Duodenal mucosa (tissue), 2 donors: ENCODE measurements around the gene WDFY2.
"Not testable (repeated sequence)": the region's sequence is repeated elsewhere in the genome, so short reads cannot be mapped to it uniquely, and the experiment has no call there.

Source experiments
- H3K27ac ChIP-seq: one replicate; pipeline ENCODE4 v1.7.0; 2013; ENCODE audit warnings: low read depth, low read length
- H3K27me3 ChIP-seq, 2 donors: one replicate each; pipeline ENCODE4 v1.7.0; 2013; ENCODE audit warnings: low read length in 2 of 2, control low read depth in 1 of 2; ENCODE audit not compliant: insufficient read depth in 2 of 2, control insufficient read depth in 1 of 2
- H3K36me3 ChIP-seq, 2 donors: one replicate each; pipeline ENCODE4 v1.7.0; 2013; ENCODE audit warnings: low read length in 2 of 2, control low read depth in 1 of 2; ENCODE audit not compliant: insufficient read depth in 2 of 2, control insufficient read depth in 1 of 2
- H3K4me1 ChIP-seq, 2 donors: one replicate each; pipeline ENCODE4 v1.7.0; 2013; ENCODE audit warnings: low read length in 2 of 2, control low read depth in 1 of 2; ENCODE audit not compliant: insufficient read depth in 2 of 2, control insufficient read depth in 1 of 2
- H3K4me3 ChIP-seq, 2 donors: one replicate each; pipeline ENCODE4 v1.7.0; 2013; ENCODE audit warnings: low read length in 2 of 2, low read depth in 1 of 2
- H3K9ac ChIP-seq, 2 donors: one replicate each; pipeline ENCODE4 v1.7.0; 2013; ENCODE audit warnings: low read length in 2 of 2, low read depth in 1 of 2
- H3K9me3 ChIP-seq, 2 donors: one replicate each; pipeline ENCODE4 v1.7.0; 2013; ENCODE audit warnings: low read length in 2 of 2, control low read depth in 1 of 2; ENCODE audit not compliant: control insufficient read depth in 1 of 2

Gene WDFY2

DNA sequence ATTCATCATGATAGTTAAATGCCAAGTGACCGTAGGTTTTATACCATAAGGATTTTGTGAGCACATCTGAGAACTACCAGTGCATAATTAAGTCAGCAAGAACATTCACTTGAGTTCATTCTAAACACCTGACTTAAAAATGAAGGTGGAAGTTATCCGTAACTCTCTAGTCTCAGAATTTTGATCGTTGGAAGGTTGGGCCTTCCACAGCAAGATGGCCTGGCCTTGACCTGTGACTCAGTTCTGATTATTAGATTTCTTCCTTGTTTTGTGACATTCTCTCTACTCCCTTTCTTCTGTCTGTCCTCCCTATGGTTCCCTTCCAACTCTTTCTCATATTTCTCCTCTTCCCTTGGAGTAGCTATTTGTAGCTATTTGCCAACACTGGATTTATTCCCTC, 20.0 kb upstream of the WDFY2 start:
- no peaks in the 10 kb centered on the region for H3K36me3 ChIP-seq
- peaks cover 0 to 3% of the 10 kb centered on the region in 2 donors for H3K4me1 ChIP-seq
- H3K9ac ChIP-seq: no peak overlapping the region
- no peaks in the 10 kb centered on the region for H3K9me3 ChIP-seq
- no peak overlapping the region for H3K27ac ChIP-seq
- no peak overlapping the region for H3K4me3 ChIP-seq
- no peaks in the 10 kb centered on the region for H3K27me3 ChIP-seq

DNA sequence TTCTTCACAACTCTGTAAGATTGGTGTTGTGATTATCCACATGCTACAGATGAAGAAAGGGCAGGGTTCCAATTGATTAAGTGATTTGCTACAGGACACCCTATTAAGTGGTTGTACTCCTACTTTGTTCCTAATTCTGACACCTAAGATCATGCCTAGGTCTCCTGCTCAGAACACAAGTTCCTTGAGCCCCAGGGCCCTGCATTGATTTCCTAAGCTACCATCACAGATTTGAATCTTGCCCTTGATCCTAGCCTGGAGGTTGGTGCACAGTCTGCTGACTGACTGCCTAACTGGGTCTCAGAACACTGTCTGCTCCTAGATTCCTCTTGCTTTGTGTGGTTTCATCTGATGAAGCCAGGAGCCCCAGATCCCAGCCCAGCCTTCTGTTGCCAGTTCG, 19.6 kb upstream of the WDFY2 start:
- no peaks in the 10 kb centered on the region for H3K9me3 ChIP-seq
- no peak overlapping the region for H3K9ac ChIP-seq
- no peak overlapping the region for H3K4me3 ChIP-seq
- H3K36me3 ChIP-seq: no peaks in the 10 kb centered on the region
- H3K27ac ChIP-seq: no peak overlapping the region
- H3K27me3 ChIP-seq: no peaks in the 10 kb centered on the region
- H3K4me1 ChIP-seq: peaks cover 0 to 3% of the 10 kb centered on the region in 2 donors

DNA sequence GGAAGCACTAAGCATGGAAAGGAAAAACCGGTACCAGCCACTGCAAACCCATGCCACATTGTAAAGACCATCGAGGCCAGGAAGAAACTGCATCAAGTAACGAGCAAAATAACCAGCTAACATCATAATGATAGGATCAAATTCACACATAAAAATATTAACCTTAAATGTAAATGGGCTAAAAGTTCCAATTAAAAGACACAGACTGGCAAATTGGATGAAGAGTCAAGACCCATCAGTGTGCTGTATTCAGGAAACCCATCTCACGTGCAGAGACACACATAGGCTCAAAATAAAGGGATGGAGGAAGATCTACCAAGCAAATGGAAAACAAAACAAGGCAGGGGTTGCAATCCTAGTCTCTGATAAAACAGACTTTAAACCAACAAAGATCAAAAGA, 15.3 kb upstream of the WDFY2 start:
- not testable (repeated sequence) for H3K4me3 ChIP-seq, H3K4me1 ChIP-seq, H3K9me3 ChIP-seq, H3K36me3 ChIP-seq, H3K9ac ChIP-seq, H3K27me3 ChIP-seq, H3K27ac ChIP-seq

DNA sequence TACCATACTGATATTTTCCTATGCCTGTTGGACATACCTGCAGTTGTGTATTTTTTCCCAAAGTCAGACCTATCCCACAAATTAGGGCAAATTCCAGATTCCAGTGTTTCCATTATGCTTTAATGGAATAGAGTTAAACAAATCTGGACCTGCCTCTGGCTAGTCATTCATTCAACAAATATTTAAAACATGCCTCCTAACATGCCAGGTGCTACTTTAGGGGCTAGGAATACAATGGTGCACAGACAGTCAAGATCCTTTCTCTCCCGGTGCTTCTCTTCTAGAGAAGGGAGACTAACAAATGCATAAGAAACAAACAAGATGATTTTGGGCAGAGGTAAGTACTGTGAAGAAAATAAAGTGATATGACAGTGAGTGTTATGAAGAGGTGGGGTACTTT, 7.5 kb upstream of the WDFY2 start:
- H3K4me1 ChIP-seq: no peaks in the 10 kb centered on the region
- no peak overlapping the region for H3K4me3 ChIP-seq
- H3K36me3 ChIP-seq: no peaks in the 10 kb centered on the region
- H3K9me3 ChIP-seq: no peaks in the 10 kb centered on the region
- H3K27me3 ChIP-seq: no peaks in the 10 kb centered on the region
- no peak overlapping the region for H3K9ac ChIP-seq
- no peak overlapping the region for H3K27ac ChIP-seq

DNA sequence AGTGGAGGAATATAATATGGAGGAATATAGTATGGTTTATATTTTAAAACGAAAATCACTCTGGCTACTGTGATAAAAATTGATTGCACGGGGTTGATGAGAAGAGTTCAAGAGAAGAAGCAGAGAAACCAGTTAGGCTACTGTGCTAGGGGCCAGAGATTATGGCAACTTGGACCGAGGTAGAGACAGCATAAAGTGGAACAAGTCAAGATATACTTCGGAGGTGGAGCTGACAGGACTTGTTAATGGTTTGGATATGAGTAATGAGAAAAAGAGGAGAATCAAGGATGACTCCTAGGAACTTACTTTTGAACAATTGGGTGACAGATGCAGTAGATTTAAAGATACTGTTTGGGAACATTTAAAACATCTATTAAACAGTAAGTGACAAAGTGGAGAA, 6.6 kb upstream of the WDFY2 start:
- H3K9me3 ChIP-seq: no peaks in the 10 kb centered on the region

DNA sequence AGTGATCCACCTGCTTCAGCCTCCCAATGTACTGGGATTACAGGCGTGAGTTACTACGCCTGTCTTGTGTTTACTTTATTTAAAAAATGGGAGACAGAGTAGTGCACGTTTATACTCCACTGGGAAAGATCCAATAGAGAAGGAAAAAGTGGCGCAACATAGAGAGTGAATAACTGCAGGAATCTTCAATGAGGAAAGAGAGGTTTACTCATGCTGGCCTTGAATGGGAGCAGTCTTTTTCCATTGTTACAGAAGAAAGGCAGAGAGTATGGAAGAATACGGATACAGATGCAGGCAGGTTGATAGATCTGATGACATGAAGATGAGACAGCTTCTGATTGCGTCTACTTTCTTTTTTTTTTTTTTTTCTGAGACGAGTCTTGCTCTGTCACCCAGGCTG, 4.6 kb upstream of the WDFY2 start:
- no peaks in the 10 kb centered on the region for H3K9me3 ChIP-seq
- H3K27ac ChIP-seq: no peak overlapping the region
- H3K4me1 ChIP-seq: peaks cover 0 to 4% of the 10 kb centered on the region in 2 donors
- H3K27me3 ChIP-seq: no peaks in the 10 kb centered on the region
- H3K36me3 ChIP-seq: no peaks in the 10 kb centered on the region
- no peak overlapping the region for H3K9ac ChIP-seq
- no peak overlapping the region for H3K4me3 ChIP-seq

More for the DNA sequence above, 6.6 kb upstream of the WDFY2 start:
- H3K9ac ChIP-seq: no peak overlapping the region
- H3K4me1 ChIP-seq: no peaks in the 10 kb centered on the region
- no peak overlapping the region for H3K4me3 ChIP-seq
- no peak overlapping the region for H3K27ac ChIP-seq
- H3K27me3 ChIP-seq: no peaks in the 10 kb centered on the region
- no peaks in the 10 kb centered on the region for H3K36me3 ChIP-seq

DNA sequence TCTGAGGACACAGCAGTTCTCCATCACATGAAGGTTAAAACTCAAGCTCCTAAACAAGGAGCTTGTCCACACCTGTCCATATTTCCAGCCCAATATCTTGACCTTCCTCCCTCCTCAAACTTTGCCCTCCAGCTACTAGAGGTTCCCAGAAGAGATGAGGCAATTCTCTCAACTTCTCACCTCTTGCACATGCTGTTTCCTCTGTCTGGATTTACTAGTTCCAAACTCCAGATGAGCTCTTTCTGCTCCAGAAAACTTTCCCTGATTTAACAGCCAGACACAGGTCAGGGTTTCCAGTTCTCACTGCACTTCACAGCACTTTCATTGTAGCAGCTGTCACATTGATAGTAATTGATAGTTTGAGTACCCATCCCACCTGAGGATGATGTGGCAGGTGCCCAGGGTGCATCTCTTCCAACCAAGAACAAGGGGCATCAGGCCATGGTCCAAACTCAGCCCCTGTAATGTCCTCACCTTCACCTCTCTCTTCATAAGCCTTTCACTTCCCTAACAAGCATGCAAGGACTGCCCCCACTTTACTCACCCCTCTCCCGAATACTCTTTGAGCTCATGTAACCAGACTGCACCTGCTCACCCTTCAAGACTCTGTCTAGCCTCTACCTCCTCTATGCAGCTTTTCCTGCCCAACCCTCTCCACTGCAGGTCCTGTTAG, 3.0 kb upstream of the WDFY2 start:
- H3K27me3 ChIP-seq: no peaks in the 10 kb centered on the region
- peaks cover 10 to 13% of the 10 kb centered on the region in 2 donors for H3K4me1 ChIP-seq
- no peak overlapping the region for H3K9ac ChIP-seq
- H3K27ac ChIP-seq: no peak overlapping the region
- no peaks in the 10 kb centered on the region for H3K36me3 ChIP-seq
- H3K4me3 ChIP-seq: no peak overlapping the region
- H3K9me3 ChIP-seq: no peaks in the 10 kb centered on the region

DNA sequence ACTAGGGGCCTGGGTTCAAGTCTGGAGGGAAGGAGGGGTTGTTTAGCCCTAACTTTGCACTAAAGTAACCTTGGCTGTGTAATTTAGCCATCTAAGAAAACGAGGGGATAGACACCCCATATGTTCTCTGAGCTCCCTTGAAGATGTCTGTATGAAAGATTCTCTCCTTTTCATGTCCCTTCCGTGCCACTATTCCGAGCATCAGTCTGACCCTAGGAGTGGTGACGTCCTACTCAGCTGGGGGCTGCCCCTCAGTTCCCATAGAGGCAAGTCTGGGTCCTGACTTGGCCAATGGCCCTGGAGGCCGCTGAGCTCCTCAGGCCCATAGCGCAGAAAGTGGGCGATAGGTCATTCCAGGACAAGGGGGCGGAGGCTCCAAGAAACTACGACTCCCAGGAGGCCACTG, 790 bp upstream of the WDFY2 start:
- peak overlapping the region; percentile 73 for H3K27ac ChIP-seq

DNA sequence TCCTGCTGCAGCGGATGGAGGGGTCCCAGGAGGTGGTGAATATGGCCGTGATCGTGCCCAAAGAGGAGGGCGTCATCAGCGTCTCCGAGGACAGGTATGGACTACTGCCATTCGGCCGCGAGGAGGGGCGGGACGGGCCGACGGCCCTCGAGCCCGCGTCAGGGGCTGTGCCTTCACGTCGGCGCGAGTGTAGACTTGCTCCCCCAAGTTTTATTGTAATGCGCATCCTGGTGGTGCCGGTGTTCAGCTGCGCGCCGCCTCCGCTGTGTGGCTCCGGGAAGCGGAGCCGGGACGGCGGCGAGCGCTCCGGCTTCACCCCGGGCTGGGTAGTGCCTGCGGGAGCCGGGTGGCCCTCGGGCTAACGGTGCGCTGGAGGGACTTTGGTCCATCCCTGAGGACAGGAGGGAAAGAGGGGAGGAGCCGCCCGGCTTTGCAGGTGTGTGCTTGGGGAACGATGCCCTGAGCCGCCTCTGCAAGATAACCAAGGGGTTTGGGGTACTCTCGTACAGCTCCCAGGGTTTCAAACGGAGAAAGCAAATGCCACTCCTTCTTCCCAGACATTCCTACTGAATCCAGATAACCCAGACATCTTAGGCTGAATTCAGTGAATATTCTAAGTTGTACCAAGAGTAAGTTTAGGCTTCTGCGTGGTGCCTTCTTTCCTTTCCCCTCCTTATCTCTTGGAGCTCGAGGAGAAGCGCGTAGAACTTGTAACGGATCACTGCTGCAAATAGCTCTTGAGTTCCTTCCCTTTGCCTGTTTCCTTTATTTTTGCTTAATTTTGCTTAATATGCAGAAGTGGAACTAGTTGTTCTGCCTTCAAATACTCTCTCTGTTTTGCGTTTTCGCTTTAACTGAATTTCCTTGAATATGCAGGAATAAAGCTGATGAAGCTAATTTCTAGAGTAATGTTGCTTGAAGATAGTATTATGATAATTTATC, 740 bp downstream of the WDFY2 start:
- Histone ChIP-seq H3K27me3 (no peaks in the 10 kb centered on the region), H3K27ac (peak overlapping the region; percentile 73), H3K4me3 (peak overlapping the region; percentile 94 to 95), H3K9me3 (no peaks in the 10 kb centered on the region), H3K4me1 (peaks cover 10 to 13% of the 10 kb centered on the region in 2 donors), H3K36me3 (no peaks in the 10 kb centered on the region), H3K9ac (peak overlapping the region; percentile 80 to 87)

More for the DNA sequence above, 790 bp upstream of the WDFY2 start:
- no peaks in the 10 kb centered on the region for H3K27me3 ChIP-seq
- H3K36me3 ChIP-seq: no peaks in the 10 kb centered on the region
- H3K4me1 ChIP-seq: peaks cover 10 to 13% of the 10 kb centered on the region in 2 donors
- peak overlapping the region; percentile 39 to 48 for H3K9ac ChIP-seq
- no peaks in the 10 kb centered on the region for H3K9me3 ChIP-seq
- H3K4me3 ChIP-seq: peak overlapping the region; percentile 76 to 95

DNA sequence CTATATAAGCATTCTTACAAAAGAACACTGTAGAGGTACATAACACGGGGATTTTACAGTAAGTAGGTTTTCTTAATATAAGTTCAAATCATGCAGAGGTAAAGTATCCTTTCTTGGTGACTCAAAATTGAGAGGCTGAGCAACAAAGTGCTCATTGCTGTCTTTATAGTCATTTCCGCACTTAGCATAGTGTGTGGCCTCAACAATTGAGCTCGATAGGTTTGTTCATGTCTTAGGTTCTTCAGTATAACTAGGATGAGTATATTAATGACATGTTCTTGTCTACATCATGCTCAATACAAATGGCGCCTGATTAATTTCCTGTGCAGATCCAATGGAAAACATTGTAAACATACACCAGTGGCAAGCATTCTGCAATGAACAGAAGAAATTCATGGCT, 1.4 kb downstream of the WDFY2 start:
- H3K4me1 ChIP-seq: peaks cover 10 to 13% of the 10 kb centered on the region in 2 donors

More for the DNA sequence above, 1.4 kb downstream of the WDFY2 start:
- H3K9ac ChIP-seq: peak overlapping the region in 1 of 2 donors; percentile 80
- H3K27ac ChIP-seq: no peak overlapping the region
- H3K9me3 ChIP-seq: no peaks in the 10 kb centered on the region
- no peaks in the 10 kb centered on the region for H3K36me3 ChIP-seq
- no peaks in the 10 kb centered on the region for H3K27me3 ChIP-seq
- H3K4me3 ChIP-seq: peak overlapping the region; percentile 94 to 95
